ENCODE data around the gene KANK2.
A peak's percentile ranks its signal among the peaks of the same experiment; 100 is the strongest.

Gene KANK2

GRCh38 chr19:11197291-11198174, at the start of gene KANK2:
KANK2 (minus strand) TSS chr19:11197545; CDS start chr19:11194511, 3,034 bp downstream.
- no peak for DNase-seq (ENCODE audit: low read depth)
- peak within 1 kb of the TSS; percentile 90 for H3K4me3 ChIP-seq (ENCODE audit: control insufficient read depth, low read depth, low read length)
- TF ChIP-seq CTCF (IDR thresholded peaks at IDR 0.05; ENCODE audit: control insufficient read depth, insufficient read depth, low read depth, low read length, missing control alignments), result no peak

- H3K4me3 ChIP-seq (ENCODE audit: control insufficient read depth, low read depth, low read length), result no peak overlapping the region
- no peak for DNase-seq (ENCODE audit: low read depth)
- no peak for TF ChIP-seq CTCF (IDR thresholded peaks at IDR 0.05; ENCODE audit: control insufficient read depth, insufficient read depth, low read depth, low read length, missing control alignments)
Measured at GRCh38 chr19:11246941-11247340, 49.6 kb upstream of the KANK2 start.

- no peak for DNase-seq (ENCODE audit: low read depth)
- no peak overlapping the region for H3K4me3 ChIP-seq (ENCODE audit: control insufficient read depth, low read depth, low read length)
- TF ChIP-seq CTCF (IDR thresholded peaks at IDR 0.05; ENCODE audit: control insufficient read depth, insufficient read depth, low read depth, low read length, missing control alignments), result no peak
Measured at GRCh38 chr19:11244846-11245589, 47.7 kb upstream of the KANK2 start.

GRCh38 chr19:11243798-11244169, 46.4 kb upstream of the KANK2 start:
- no peak overlapping the region for H3K4me3 ChIP-seq (ENCODE audit: control insufficient read depth, low read depth, low read length)
- no peak for TF ChIP-seq CTCF (IDR thresholded peaks at IDR 0.05; ENCODE audit: control insufficient read depth, insufficient read depth, low read depth, low read length, missing control alignments)
- no peak for DNase-seq (ENCODE audit: low read depth)

- TF ChIP-seq CTCF (IDR thresholded peaks at IDR 0.05; ENCODE audit: control insufficient read depth, insufficient read depth, low read depth, low read length, missing control alignments), result peak; percentile 62
- H3K4me3 ChIP-seq (ENCODE audit: control insufficient read depth, low read depth, low read length), result no peak overlapping the region
- no peak for DNase-seq (ENCODE audit: low read depth)
Measured at GRCh38 chr19:11242864-11243797, 45.8 kb upstream of the KANK2 start.

GRCh38 chr19:11242025-11242424, 44.7 kb upstream of the KANK2 start:
- no peak for TF ChIP-seq CTCF (IDR thresholded peaks at IDR 0.05; ENCODE audit: control insufficient read depth, insufficient read depth, low read depth, low read length, missing control alignments)
- no peak for DNase-seq (ENCODE audit: low read depth)

More at GRCh38 chr19:11242025-11242424, 44.7 kb upstream of the KANK2 start:
- H3K4me3 ChIP-seq (ENCODE audit: control insufficient read depth, low read depth, low read length), result no peak overlapping the region

All from AG09309 (cell line).